ENCODE measurements around the gene TMEM229B.

Gene TMEM229B

DNA sequence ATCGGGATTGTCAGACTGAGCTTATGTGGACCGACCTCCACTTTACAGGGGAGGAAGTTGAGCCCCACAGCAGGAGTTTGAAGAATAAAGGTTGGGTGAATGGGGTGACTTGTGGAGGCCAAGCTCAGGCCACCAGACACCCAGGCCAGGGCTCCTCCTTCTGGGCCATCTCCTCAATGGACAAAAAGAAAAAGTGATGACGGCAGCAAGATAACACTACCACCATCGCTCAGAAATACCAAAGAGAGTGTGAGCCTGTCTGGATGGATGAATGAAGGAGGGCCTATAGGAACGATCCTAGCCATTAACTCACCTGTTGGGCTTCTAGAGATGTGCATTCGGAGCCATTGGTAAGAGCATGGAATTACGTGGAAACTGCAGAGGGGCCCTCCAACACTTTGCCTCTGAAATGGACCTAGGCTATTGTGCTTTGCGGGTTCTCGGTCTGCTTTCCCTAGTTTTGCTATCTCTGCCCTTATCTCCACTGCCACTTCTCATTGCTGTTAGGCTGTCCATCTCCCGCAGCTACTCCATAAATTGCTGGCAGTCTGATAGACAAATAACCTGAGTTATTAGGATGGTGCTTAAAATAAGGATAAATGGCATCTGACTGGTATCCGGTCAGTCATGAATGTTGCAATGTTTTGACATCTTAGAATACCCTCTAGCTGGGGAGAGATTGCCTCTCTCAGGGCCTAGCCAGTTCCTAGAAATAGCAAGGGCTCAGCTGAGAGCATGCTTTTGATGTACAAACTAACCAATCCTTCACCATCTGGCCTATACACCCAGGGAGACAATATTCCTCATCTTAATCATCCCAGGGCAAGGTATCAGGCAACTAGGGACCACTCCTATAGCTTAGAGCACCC is 66.9 kb downstream of the TMEM229B start:
- no peak for DNase-seq
